ENCODE data around the gene LLGL2.
"Not testable (repeated sequence)": the region's sequence is repeated elsewhere in the genome, so short reads cannot be mapped to it uniquely, and the experiment has no call there.

- TF ChIP-seq CTCF (IDR thresholded peaks at IDR 0.05); EZH2 (IDR thresholded peaks at IDR 0.05; ENCODE audit: borderline replicate concordance, insufficient read depth, low read depth, low read length, poor library complexity, severe bottlenecking): not testable (repeated sequence)
Measured at GRCh38 chr17:75593430-75593829, 67.9 kb downstream of the LLGL2 start.
